ENCODE results near the gene CTNNA2.
"Not testable (repeated sequence)": the region's sequence is repeated elsewhere in the genome, so short reads cannot be mapped to it uniquely, and the experiment has no call there.

The CTNNA2 gene

GRCh38 chr2:80149991-80150390 is 637.1 kb downstream of the CTNNA2 start:
- DNase-seq (ENCODE audit: low read depth) = no peak

DNA sequence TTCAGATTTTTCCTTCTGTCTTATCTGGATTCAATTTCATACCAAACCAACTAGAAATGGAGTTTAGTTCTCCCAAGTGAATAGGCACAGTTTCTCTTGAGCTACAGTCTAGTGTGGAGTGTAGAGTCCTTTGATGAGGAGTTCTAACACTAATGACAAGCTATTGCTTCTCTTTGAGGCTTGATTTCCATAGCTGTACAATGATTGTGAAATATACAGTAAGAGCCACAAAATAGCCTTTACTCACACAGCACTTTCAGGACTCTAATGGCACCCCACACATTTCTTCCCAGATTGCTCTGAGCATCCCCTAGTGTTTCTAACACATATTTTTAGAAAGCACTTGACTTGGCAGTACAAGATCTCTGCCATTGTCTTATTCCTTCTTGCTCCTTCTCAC is 638.4 kb downstream of the CTNNA2 start:
- DNase-seq (ENCODE audit: low read depth) = no peak

- DNase-seq (ENCODE audit: low read depth) = no peak
Measured at GRCh38 chr2:80151651-80152050, 638.8 kb downstream of the CTNNA2 start.

- DNase-seq (ENCODE audit: low read depth) = no peak
Measured at GRCh38 chr2:80153151-80153550, 640.3 kb downstream of the CTNNA2 start.

DNA sequence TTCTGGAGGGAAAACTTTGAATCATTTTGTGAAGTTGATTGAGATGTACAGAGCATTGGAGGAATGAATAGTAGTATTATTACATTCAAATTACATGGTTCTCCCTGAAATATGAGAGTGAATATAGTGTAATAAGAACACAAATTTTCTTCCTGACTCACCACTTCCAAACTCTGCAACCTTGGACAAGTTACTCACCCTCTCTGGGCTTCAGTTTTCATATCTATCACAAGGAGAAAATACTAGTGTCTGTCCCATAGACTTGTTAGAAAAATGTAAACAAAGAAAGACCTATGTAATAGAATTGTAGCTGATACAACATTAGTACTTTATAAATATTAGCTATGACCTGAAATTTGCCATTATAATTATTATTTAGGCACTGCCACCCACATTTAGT is 640.9 kb downstream of the CTNNA2 start:
- no peak for DNase-seq (ENCODE audit: low read depth)

DNA sequence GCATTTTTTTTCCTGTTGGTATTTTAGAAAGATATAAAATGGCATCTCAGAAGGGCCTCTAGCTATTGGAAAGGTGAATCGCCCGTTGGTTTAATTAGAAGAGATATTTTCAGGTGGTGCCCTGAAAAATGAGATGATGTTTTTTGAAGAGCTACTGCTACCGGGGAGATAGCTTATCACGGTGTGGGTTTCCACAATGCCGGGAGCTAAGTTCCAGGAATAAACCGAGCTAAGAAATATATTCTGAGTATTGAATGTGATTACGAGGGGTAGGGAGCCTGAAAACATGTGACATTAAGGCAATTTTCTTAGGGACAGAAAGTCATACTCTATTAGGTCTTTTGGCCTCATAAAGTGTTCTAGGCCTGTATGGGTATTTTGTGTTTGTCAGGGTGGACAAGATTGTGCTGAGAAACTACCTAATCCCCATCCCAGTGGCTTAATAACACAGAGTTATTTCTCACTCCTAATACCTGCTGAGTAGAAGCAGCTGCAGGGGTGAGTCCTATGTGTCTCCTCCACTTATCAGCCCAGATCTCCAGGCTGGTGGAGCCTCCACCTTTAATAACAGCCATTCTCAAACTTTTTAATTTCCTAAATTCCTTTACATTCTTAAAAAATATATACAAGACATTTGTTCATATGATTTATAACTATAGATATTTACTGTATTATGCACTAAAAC is 641.5 kb downstream of the CTNNA2 start:
- no peak for DNase-seq (ENCODE audit: low read depth)

- DNase-seq (ENCODE audit: low read depth) = no peak
Measured at GRCh38 chr2:80164375-80164774, 651.5 kb downstream of the CTNNA2 start.

GRCh38 chr2:80166483-80167171 is 653.8 kb downstream of the CTNNA2 start:
- DNase-seq (ENCODE audit: low read depth) = no peak

GRCh38 chr2:80167284-80167808 is 654.5 kb downstream of the CTNNA2 start:
- DNase-seq (ENCODE audit: low read depth) = no peak

GRCh38 chr2:80168037-80168436 is 655.2 kb downstream of the CTNNA2 start:
- no peak for DNase-seq (ENCODE audit: low read depth)

DNA sequence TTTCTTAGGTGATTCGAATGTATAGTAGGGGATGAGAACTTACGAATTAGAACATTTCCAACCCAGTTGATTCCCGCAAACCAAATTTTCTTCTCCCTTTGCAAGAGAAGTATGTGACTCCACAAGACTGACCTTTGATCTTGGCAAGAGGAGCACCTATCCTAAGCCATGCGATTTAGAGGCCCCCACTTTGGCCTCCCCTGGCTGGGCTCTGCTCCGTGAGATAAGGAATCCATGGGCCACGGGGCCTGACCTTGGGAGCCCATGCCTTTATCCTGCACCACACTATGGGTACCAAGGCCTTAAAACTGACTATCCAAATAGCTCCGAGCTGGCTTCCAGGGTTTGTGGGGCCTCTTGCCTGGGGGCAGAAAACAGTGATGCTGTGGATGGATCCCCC is 656.0 kb downstream of the CTNNA2 start:
- DNase-seq (ENCODE audit: low read depth) = no peak

- no peak for DNase-seq (ENCODE audit: low read depth)
Measured at GRCh38 chr2:80169811-80170594, 657.2 kb downstream of the CTNNA2 start.

DNA sequence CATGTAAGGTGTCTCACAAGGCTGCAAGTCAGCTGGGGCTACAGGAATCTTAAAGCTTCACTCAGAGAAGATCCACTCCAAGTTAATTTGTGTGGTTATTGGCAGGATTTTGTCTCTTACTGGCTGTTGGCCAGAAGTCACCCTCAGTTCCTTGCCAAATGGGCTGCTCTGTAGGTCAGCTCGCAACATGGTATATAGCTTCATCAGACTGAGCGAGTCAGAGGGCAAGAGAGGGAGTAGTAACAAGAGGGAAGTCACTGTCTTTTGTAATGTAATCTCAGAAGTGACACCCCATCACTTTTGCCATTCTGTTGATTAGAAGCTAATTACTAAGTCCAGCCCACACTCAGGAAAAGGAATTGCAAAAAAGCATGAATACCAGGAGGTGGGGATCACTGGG is 672.2 kb downstream of the CTNNA2 start:
- no peak for DNase-seq (ENCODE audit: low read depth)

DNA sequence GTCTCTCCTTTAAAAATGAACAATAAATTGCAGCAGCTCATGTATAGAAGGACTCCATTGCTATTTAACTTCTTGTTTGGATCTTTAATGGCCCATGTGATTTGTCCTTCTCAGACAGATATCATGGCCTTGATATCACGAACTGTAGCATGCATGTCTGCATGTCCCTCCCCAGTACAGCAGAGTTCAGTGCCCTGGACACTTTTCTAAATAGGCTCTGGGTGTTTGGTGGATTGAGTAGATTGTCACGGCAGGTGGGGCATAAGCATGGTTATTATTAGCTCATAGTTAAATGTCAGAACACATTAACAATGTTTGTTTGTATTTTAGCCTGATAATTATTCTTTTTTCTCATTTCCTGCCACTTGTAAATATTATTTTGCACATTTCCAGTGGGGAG is 673.4 kb downstream of the CTNNA2 start:
- DNase-seq (ENCODE audit: low read depth) = no peak

- no peak for DNase-seq (ENCODE audit: low read depth)
Measured at GRCh38 chr2:80187156-80187555, 674.3 kb downstream of the CTNNA2 start.

- no peak for DNase-seq (ENCODE audit: low read depth)
Measured at GRCh38 chr2:80190166-80190565, 677.3 kb downstream of the CTNNA2 start.

DNA sequence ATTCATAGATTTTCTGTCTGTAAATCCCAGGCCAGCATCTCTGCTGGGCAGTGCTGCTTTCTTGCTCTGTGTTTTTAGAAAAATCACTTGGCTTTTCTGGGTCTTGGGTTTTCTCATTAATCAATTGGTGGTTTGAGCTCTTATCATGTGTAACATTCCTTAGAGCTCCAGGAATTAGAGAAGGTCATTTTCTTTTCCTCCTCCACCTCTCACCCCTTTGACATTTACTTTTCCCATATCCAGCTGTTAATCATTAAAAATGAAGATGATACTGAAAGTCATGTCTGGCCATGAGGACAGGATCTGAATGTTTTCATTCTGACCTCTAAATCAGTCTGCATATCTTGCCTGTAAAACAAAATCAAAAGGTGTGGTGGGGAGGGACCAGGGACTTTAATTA is 680.7 kb downstream of the CTNNA2 start:
- DNase-seq (ENCODE audit: low read depth) = no peak

DNA sequence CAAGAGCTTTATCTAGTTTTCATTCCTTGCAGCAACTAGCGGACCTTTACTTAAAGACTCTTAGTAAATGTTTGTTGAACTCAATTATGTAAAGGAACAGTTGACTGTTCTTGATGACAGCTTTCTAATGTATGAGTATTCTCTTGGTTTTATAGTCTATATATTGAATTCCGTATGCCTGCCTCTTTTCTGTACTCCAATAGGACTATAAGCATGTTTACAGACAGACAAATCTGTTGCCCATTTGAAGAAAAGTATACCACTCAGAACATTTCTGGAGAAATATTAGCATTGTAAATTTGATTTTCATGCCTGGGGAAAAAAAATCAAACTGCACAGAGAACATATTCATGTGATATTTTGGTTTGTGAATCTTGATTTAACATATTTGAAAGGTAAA is 682.2 kb downstream of the CTNNA2 start:
- DNase-seq (ENCODE audit: low read depth) = no peak

DNA sequence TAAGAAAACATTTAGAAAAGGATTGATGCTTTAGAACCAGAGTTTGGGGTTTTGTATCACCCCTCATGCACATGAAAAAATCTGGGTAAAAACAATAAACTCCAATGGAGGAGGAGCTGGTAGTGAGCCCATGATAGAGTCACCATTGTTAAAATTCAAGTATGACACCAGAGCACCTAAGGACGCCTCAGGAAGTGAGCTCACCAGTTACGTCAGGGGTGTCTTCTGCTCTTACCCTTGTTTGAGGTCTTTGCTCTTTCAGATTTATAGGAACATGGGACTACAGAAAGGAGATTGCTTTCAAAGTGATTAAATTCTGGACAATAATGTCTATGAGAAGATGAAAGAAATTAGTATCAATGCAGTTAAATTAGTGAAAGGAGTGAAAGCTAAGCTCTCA is 685.2 kb downstream of the CTNNA2 start:
- no peak for DNase-seq (ENCODE audit: low read depth)

GRCh38 chr2:80199504-80199903 is 686.7 kb downstream of the CTNNA2 start:
- DNase-seq (ENCODE audit: low read depth) = no peak

DNA sequence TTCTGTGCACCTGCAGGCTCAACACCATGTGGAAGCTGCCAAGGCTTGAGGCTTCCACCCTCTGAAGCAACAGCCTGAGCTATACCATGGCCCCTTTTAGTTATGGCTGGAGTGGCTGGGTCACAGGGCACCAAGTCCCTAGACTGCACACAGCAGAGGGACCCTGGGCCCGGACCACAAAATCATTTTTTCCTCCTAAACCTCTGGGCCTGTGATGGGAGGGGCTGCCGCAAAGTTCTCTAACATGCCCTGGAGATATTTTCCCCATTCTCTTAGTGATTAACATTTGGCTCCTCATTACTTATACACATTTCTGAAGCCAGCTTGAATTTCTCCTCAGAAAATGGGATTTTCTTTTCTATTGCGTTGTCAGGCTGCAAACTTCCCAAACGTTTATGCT is 691.1 kb downstream of the CTNNA2 start:
- DNase-seq (ENCODE audit: low read depth) = not testable (repeated sequence)

DNA sequence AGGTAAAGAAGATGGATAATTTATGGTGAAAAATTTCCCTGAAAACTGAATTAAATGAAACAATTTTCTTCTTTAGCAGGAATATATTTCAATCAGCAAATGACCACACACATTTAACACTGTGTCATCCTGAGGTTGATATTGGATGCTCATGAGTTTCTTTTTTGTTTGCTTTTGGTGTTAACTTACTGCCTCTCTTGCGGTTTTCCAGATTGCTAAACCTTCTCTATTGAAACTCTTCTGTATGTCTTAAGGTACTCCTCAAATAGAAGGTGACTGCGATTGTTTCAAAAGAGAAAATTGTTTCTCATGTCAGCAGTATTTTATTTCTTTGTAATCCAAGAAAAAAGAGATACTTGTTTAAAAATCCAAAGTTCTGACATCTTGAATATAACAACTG is 692.6 kb downstream of the CTNNA2 start:
- no peak for DNase-seq (ENCODE audit: low read depth)

DNA sequence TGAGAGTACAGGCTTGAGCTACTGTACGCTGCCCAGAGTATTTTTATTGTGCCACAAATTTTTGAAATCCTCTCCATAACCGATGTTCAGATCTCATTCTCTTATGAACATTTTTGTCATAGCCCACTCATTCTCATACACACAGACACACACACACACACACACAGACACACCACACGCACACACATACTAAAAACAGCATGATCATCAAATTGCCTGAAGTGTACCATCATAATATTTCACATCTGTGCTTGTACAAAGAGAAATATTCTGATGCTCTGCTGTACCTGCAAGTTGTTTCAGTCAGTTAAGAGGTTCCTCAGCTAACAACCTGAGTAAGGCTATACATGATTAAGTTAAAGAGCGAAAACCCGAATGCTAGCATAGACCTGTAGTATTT is 696.6 kb downstream of the CTNNA2 start:
- no peak for DNase-seq (ENCODE audit: low read depth)
